Activated T-cell treated with anti-CD3 and anti-CD28 coated beads, Interleukin-2, amount 50 U/mL, for 1 hour (primary cell): ENCODE results near the gene GPA33.

Experiments used
- DNase-seq: peaks from one replicate; pipeline ENCODE4 v3.0.0-alpha.2; 2020

GPA33 gene

DNA sequence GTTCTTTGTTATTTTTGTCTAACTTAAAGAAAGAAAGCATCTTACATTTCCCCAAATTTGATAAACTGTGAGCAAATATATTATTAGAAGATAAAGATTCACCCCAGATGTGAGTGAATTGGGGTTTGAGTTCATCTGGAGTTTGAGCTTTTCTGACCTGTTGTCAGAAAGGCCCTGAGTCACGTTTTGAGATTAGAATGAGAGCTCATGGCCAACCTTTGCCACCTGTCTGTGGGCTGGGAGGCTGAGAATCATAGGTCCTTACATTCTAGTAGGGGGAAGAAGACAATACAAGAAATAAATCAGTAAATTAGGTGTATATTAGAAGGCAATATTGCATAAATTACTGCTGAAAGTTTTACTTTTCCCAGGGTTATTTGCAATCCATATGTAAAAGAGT, 26.0 kb upstream of the GPA33 start:
- no peak for DNase-seq

DNA sequence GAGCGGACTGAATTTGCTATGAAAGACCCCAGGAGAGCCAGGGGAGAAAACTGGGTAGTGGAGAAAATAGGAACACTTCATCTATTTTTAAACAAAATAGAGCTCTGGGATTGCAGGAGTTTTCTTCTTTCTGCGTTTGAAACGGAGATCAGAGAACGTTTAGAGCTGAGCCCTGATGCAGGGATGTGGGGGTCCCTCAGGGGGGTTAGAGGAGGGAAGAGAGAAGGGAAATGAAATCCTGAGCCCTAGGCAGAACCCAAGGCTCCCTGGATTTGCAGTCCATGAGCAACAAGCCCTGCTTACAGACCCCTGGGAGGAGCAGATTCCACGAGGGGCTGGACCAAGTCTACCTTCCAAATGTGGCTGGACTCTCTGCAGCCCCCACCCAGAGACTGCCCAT, 25.5 kb upstream of the GPA33 start:
- no peak for DNase-seq

DNA sequence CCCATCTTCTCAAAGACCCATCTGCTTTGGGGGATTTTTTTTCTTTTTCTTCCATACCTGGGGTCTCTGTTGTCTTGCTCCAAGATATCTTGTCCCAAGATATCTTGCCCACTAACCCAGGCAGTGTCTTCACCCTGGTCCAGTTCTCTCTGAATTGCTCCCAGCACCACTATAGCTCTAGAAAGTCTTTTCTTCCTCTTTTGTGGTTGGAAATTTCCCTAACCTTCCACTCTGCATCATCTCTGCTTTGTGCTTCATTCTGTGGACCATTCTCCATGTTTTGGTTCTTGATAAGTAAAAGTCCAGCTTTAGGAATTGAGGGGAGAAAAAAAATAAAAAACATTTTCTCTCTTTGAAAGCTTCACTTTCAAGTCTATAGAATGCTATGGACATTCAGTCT, 24.5 kb upstream of the GPA33 start:
- no peak for DNase-seq

DNA sequence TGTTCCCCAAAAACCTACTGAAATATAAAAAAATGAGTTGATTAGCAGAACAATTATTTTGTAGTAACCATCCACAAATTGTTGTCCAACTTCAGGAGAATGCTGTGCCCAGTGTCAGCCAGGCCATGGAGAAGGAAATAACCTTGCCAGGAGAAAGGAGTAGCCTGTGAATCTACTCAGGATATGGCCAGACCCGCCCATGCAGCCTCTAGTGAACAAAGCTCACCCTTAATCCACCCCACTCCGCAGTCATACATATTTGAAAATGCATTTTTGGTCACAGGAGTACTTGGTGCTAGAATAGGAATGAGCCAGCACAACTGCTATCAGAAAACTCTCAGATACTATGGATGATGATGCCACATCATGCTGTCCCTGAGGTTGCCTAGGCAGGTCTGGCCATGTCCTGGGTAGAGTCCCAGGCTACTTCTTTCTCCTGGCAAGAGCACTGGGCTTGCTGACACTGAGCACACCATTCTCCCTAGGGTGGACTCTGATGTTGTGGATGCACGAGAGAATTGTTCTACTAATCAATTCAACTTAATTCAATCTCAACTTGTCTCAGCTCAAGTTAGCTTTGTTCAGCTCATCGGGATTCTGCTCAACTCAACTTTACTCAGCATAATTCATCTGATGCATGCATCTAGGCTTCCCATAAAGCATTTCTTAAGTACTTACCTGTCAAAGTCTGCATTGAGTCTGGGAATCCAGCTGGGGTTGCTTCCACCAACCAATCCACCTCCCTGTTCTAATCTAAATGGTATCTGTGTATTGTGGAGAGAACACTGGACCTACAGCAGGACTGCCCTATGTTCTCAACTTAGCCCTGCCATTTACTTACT, 21.9 kb upstream of the GPA33 start:
- no peak for DNase-seq

DNA sequence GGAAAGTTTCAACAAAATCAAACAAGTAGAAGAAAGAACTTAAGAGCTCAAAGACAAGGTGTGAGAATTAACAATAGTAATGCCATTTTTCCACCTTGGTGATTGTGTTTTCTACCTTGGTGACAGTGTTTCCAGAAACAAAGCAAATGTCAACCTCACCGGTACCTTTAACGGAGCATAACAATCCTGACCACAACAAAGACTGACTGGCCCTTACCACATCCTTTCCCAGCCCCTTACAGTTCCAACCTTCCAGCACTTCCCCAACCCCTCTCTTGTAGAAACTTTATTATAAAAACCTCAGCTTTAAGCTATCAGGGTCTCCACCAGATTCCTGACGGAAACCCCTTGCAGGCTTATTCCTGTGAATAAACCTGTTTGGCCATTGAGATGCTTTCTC, 20.4 kb upstream of the GPA33 start:
- no peak for DNase-seq

DNA sequence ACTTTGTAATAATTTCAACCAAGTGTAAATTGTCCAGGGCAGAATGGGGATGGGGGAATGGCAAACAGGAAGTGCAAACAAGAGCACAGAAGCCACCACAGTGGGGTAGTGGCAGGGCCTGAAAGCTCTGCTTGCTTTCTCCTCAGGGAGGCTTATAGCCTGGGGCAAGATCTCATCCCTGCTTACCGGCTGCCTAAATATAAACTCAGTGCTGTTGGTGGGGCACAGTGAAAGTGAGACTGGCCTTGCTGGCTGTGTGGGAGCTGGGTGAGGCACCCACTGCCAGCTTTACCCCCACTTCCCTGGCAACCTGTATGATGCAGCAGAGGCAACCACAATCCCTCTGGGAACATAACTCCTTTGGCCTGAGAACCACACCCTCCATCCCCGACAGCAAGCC, 18.9 kb upstream of the GPA33 start:
- DNase-seq: no peak

DNA sequence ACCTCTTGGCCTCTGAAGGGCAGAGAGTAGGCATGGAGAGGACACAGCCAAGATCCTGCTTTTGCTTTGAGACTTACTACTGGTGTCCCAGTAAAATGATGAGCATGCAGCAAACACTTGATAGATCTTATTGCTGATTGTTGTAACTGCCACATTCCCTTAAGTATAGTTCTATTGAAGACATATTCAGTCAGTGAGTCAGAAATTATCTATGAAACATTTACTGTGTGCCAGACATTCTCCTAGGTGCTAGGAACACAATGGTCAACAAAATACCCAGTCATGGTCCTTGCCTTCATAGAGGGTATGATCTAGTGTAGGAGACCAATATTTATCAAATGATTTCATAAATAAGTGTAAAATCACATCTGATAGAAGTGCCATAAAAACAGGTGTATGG, 17.3 kb upstream of the GPA33 start:
- DNase-seq: no peak

DNA sequence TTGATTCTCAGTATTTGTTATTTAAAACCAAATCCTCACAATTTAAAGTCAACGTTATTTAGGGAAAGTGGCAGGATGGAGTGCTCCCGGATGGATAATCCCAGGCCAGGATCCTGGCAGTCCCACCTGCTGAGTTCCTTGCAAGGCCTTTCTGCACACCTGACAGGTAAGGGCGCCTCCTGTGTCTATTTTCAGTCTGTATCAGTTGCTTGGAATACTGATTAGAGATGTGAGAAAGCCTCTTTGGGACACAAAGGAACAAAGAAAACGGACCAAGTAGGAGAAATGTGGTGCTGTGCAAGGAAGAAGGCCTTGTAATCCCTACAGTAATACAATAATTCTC, 15.9 kb upstream of the GPA33 start:
- no peak for DNase-seq

DNA sequence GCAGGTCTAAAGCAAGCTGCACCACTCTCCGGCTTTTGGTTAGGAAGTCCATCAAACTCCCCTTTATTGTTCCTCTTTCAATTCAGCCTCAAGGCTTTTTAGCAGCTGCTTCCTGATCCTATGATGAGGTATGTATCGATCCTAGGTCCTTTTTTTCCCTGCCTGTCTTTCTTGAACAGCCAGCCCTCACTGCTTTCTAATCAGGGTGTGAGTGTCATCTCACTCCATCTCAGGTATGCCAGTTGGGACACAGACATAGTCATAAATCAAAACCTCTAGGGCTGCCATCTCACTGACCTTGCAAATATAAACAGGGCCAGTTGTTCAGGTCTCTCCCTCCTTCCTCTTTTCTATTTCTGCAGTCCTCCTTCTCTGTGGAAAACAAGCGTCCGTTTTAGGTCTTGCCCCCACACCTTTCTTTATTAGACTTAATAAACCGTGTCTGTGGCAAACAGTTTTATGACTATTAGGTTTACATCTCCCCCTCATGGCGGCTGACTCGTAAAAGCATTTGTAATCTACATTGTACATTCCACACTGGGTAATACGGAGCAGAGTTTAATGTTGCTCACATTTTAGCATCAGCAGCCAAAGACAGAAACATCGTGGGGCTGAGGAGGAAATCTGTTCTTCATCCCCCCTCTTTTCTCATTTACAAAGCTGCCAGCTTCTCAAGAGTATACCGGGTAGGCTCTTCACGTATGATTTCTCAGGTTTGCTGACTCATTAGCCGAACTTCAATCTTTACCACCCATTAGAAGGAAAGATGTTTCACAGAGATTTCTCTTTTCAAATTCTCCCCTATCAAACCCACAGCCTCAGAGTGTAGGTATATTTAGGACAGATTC, 15.3 kb upstream of the GPA33 start:
- DNase-seq: no peak

DNA sequence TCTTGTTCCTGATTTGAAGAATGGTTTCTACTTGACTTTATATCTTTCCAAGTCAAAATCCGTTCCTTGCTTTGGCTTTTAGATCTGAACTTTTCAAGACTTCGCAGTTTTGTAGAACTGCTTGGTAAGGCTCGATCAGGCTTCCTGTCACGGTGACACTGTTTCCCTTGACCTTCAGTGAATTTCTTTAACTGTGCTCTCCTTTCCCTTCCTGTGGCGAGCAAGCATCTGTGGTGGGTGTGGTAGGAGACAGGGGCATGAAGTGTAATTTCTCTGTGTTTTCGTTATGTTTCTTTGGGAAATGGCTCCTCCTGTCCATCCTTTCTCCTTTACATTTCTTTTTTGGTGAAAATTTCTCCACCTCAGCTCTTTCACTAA, 14.1 kb upstream of the GPA33 start:
- DNase-seq: no peak

DNA sequence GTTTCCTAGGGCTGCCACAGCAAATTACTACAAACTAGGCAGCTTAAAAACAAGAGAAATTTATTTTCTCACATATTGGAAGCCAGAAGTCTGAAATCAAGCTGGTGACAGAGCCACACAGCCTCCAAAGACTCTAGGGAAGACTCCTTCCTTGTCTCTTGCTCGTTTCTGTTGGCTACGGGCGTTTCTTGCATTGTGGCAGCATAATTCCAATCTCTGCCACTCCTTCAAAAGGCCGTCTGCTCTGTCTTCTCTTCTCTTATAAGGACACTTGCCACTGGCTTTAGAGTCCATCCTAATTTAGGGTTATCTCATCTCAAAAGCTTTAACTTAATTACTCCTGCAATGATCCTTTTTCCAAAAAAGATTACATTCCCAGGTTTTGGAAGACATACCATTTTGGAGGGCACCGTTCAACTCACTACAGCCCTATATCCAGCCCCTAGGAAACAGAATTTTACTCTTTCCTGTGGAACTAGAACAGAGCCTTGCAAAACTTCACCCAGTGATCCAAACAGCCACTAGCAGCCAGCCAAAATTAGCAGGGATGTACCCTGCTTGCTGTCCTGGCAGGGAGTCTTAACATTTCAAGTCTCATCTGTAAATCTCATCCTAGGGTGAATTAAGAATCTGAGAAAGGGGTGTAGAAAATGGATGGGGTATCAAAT, 12.9 kb upstream of the GPA33 start:
- no peak for DNase-seq

DNA sequence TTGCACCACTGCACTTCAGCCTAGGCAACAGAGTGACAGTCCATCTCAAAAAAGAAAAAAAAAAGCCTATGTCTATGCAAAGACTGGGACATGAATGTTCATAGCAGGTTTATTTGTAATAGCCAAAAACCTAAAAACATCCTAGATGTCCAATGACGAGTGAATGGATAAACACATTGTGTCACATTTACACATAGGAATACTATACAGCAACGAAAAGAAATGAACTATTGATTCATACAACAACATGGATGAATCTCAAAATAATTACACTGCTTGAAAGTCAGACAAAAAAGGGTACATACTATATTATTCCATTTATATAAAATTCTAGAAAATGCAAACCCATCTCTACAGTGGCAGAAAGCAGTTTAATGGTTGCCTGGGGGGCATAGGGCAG, 11.6 kb upstream of the GPA33 start:
- DNase-seq: no peak

DNA sequence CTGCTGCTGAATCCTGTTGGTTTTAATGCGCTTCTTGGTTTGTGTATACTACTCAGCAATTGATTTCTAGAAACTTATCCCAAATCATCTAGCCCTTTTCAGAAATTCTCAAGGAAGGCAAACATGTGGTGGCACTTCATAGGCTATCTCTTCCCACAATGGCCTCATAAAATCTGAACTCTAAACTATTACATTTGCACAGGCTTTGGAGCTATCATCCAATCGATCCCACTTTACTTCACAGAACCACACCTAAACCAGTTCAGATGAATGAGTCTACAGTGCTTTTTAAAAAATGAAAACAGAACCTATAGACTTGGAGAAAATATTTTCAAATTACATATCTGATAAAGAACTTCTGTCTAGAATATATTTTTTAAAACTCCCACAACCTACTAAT, 10.6 kb upstream of the GPA33 start:
- no peak for DNase-seq

DNA sequence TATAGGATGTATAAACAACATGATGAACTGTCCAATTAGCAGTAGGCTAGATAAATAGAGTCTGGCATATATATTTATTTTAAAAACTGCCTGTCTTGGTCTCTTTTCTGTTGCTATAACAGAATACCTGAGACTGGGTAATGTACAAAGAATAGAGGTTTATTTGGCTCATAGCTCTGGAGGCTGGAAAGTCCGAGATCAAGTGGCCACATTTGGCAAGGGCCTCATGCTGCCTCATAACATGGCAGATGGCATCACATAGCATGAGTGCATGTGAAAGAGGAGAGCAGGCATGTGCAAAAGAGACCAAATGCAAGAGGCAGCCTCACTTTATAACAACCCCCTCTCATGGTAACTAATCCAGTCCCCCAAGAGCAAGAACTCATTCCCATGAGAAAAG, 9.7 kb upstream of the GPA33 start:
- DNase-seq: no peak

DNA sequence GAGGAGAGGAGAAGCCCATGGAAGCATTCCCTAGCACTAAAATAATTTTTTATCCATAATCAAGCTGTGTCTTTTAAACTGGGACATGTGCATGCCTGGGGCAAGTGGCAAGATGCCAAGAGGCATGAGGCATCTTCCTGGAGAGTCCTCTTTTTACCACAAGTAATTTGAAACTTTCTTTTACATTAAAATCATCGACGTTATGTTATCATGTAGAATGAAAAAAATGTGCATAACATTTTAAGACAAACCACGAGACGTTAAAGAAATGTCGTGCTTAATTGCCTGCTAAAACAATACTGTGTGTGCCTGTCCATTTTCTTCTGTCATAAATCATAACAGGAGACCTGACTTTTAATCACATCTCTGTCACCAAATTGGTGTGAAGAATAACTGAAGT, 5.2 kb upstream of the GPA33 start:
- DNase-seq: no peak

DNA sequence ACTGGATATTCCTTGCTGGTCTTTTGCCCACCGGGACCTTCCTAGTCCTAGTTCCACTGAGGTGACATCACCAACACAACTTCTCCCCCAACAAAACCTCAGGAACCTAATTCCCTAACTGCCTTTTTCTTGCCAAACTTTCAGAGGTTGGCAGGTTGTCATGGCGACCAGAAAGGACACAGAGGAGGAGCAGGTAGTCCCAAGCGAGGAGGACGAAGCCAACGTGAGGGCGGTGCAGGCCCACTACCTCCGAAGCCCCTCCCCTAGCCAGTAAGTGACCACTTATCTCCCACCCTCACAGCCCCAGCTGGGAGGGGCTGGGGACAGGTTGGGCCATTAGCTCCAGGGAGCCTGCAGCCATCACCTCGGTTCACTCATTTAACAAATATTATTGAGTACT, 4.5 kb upstream of the GPA33 start:
- DNase-seq: no peak

DNA sequence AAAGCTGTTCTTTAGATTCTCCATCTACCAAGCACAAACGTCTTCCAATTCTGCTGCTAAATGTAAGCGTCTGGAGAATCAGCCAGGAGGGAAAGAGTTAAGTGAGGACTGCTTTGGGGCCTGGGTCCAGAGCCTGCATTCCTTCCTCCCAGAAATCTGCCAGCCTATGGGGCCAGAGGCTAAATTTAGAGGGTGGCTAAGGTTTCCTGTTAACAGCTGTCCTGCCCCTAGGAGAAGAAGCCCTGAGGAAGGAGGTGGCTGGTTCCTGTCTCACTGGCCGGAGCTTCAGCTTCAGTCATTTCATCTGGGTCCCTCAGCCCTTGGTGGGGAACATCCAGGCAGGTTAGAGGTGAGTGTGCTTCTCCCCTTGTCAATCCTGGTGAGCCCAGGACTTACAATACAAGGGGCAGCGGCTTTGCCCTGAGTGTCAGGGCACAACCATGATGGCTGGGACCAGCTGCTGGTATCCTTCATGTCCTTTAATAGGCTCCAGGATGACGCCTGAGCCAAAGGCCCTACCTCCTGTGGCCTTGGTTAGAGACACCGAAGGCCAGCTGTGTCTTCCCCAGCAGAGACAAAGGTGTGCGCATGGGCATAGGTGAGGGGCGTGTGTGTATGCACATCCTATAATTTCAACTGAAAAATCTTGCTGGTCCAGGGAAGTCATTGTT, 3.8 kb upstream of the GPA33 start, which contains the start of gene STYXL2:
STYXL2 (plus strand) TSS at position 230 of the 671 bp plus-strand sequence. CDS start 775 bp downstream, outside the sequence.
- no peak for DNase-seq

DNA sequence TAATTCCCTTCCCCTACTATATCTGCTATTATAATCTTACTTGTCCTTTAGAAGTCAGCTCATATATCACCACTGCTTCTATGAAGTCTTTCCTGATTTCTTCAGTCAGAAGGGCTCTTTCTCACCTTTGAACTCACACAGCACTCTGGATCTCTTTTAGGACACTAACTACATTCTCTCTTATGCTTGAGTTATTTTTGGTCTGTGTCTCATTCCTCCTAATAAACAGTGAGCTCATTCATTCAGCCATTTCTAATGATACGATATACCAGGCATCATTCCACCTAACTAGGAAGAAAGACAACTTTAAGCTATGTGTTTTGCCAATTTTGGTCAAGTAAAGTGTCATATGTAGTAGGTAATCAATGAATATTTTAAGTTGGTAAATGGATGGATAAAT, 2.5 kb upstream of the GPA33 start:
- DNase-seq: no peak

DNA sequence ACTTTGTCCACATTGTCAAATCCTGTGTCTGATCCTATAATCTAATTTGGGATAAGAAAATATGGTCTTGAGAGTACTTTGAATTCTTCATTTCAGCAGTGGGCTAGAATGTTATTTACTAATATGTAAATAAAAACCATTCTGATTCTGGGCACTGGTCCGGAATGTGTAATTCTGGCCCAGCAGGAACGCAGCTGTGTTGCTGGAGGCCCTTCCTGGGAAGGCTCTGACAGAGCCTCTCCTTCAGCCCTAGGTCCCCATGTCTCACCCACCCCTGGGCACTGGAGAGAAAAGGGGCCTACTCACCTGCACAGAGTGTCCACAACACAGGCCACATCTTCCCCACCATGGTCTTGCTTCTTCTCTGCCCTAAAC, 251 bp downstream of the GPA33 start:
- no peak for DNase-seq

DNA sequence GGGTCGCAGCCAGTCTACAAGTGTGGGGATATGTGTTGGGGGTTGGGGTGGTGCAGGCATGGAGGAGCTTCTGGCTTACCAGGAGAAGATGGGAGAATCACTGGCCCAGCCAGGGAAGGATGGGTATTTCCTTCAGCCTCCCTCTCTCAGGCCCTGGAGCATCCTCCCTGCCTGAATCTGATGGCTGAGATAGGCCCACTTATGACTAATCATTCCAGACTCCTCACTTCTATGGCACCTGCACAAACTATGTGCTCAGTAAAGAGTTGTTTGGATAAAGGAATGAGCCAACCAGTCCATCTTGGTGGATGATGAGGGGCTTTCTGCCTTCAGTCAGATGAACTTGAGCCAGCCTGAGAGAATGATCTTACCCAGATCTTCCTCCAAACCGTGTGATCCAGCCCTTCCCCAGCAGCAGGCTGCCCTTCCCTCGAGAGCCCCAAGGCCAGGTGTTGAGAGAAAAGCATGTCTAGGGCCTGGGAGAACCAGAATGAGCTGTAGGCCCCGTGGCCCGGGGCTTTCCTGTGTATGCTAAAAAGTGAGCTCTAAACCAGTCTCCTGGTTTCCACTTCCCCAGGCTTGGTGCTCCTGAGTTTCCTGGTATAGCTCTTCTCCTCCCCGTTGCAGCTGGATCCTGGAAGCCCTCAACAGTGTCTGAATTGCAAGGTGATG, 1.3 kb downstream of the GPA33 start:
- no peak for DNase-seq

DNA sequence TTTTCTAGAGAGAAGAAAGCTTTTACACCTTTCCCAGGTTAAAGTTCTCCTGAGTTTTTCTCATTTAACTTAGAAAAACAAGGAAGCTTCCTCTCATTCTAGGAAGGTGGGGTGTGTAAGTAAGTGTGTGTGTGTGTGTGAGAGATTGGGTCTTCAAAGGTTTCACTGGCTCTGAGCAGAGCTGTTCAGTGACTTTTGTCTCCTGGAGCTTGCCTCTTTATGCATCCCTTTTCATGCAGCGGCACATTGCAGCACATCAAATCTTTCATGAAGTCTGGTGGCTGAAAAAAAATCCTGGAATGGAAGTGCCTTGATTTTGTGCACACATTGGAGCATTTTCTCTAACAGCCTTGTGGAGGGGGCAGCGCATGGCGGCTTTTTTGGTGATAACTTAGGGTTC, 3.4 kb downstream of the GPA33 start:
- no peak for DNase-seq

DNA sequence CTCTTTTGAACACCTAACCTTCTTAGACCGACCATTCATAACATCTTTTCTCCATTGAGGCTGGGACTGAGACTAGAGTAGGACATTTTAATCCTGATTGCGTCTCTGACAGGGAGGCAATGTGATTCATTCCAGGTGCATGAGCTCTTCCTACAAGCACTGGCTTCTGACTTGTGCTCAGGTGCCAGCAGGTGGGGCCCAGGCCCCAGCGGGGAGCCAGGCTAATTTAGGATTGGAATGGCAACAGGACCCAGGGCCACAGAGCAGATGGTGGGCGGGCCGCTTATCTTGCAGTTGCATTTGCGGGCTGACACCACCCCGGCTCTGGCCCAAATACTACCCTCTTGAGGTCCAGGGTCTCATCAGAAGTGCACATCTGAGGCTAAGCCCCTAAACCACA, 4.1 kb downstream of the GPA33 start:
- DNase-seq: no peak

DNA sequence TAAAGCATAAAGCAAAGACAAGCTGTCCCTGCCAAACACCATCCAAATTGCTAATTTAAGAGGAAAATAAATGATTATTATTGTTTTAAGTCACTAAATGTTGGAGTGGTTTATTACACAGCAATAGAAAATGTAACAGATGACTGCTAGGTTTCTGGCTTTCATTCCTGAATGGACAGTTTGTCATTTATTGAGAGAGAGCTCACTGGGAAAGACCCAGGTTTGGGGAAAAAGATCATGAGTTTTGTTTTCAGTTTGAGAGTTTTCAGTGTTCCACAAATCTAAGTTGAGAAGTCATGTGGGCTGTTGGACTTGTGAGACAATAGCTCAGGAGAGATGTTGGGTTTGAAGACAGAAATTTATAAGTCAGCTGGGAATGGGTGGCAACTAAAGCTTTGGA, 5.4 kb downstream of the GPA33 start:
- DNase-seq: no peak
